GM19328 (cell line): Measurements from ENCODE around the gene FAM9B.

Experiments used
- ATAC-seq: cut with Tn5 transposase; IDR thresholded peaks from one replicate; pipeline ENCODE4 v1.9.1; 2021; ENCODE audit warnings: mild to moderate bottlenecking, moderate library complexity; ENCODE audit not compliant: unreplicated experiment

Gene FAM9B

DNA sequence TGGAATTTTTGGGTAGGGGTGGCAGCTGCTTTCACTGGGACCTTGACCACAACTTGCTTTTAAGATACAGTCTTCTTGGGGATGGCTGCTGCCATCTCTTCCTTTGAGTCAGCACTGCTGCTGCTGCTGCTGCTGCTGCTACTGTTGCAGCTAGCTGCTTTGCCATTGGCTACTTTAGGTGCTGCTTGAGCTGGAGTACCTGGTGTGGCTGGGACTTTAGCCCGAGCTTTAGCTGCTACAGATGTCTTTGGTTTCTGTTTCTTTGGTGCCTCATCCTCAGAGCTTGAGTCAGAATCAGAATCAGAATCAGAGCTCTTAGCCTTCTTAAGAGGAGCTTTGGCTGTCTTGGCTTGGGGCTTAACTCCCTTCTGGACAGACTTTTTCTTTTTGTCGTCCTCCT is 52.2 kb downstream of the FAM9B start:
- no peak for ATAC-seq

DNA sequence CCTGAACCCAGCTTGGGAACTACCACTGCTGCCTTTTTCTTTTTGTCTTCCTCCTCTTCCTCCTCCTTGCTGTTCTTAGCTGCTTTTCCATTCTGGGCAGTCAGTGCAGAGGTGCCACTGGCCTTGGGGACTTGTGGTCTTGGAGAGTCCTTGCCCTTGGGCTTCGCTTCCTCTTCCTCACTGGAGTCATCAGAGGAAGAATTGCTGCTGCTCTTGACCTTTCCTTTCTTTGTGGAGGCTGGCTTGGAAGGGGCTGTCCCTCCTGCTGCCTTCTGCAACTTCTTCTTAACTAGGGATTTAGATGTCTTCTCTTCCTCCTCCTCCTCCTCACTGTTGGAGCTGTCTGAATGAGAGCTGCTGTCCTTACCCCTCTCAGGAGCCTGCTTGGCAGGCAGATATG is 53.2 kb downstream of the FAM9B start:
- no peak for ATAC-seq
